ENCODE measurements around the gene CRX.

GRCh38 chr19:47878906-47879305 lies 57.2 kb downstream of the CRX start:
- TF ChIP-seq CTCF (IDR thresholded peaks at IDR 0.05) = no peak
- no peak for TF ChIP-seq POLR2A (IDR thresholded peaks at IDR 0.05)
- TF ChIP-seq EP300 (IDR thresholded peaks at IDR 0.05) = no peak

Data from ovary (tissue), 3 donors.